Neuronal stem cell (in vitro differentiated cells): ENCODE data around the gene RASSF8.

Source experiments
- DNase-seq: peaks from one replicate; pipeline ENCODE4 v3.0.0-alpha.2; 2013; ENCODE audit warnings: low spot score
- H2AFZ ChIP-seq: one replicate; pipeline ENCODE4 v1.6.1; 2013; ENCODE audit warnings: mild to moderate bottlenecking, low read length, inconsistent platforms
- H2AK5ac ChIP-seq: 2 replicates; pipeline ENCODE4 v1.6.1; 2013; ENCODE audit warnings: low read depth, mild to moderate bottlenecking, inconsistent platforms, low read length, moderate library complexity, mixed read lengths
- H2BK120ac ChIP-seq: 2 replicates; pipeline ENCODE4 v1.6.1; 2013; ENCODE audit warnings: low read depth, mild to moderate bottlenecking, inconsistent platforms, low read length, moderate library complexity, mixed read lengths
- H2BK12ac ChIP-seq: one replicate; pipeline ENCODE4 v1.6.1; 2013; ENCODE audit warnings: low read length, inconsistent platforms
- H2BK15ac ChIP-seq: 2 replicates; pipeline ENCODE4 v1.6.1; 2013; ENCODE audit warnings: mild to moderate bottlenecking, low read length, inconsistent platforms, mixed read lengths
- H2BK5ac ChIP-seq: one replicate; pipeline ENCODE4 v1.6.1; 2013; ENCODE audit warnings: inconsistent platforms, mild to moderate bottlenecking, low read length, moderate library complexity
- H3K14ac ChIP-seq: one replicate; pipeline ENCODE4 v1.6.1; 2013; ENCODE audit warnings: low read length, inconsistent platforms
- H3K18ac ChIP-seq: 2 replicates; pipeline ENCODE4 v1.6.1; 2013; ENCODE audit warnings: low read length, inconsistent platforms
- H3K23ac ChIP-seq: 2 replicates; pipeline ENCODE4 v1.6.1; 2013; ENCODE audit warnings: low read depth, mild to moderate bottlenecking, mixed read lengths, low read length, inconsistent platforms; ENCODE audit not compliant: poor library complexity
- H3K27ac ChIP-seq: replicated peaks from 3 replicates; pipeline ENCODE4 v1.5.1; 2013; ENCODE audit warnings: low read length, inconsistent platforms
- H3K27me3 ChIP-seq, 3 experiments: 2 replicates each; pipeline ENCODE4 v1.6.1; 2013; ENCODE audit warnings: low read length in 3 of 3, mild to moderate bottlenecking in 2 of 3, inconsistent platforms in 1 of 3, low read depth in 1 of 3, mixed read lengths in 1 of 3, moderate library complexity in 1 of 3; ENCODE audit not compliant: control insufficient read depth in 3 of 3, insufficient read depth in 3 of 3
- H3K36me3 ChIP-seq, 2 donors: replicated peaks in 1 of 2; 2 replicates each; pipeline ENCODE4 v1.6.1; 2013; ENCODE audit warnings: low read length in 2 of 2; ENCODE audit not compliant: control insufficient read depth in 2 of 2, insufficient read depth in 2 of 2
- H3K4ac ChIP-seq: 2 replicates; pipeline ENCODE4 v1.6.1; 2013; ENCODE audit warnings: inconsistent platforms, mild to moderate bottlenecking, low read length, moderate library complexity
- H3K4me1 ChIP-seq, 2 donors: 1 replicate in 1 of 2; 2 replicates in 1 of 2; pipeline ENCODE4 v1.6.1; 2013; ENCODE audit warnings: low read length in 2 of 2, low read depth in 1 of 2; ENCODE audit not compliant: control insufficient read depth in 2 of 2, insufficient read depth in 1 of 2
- H3K4me2 ChIP-seq: one replicate; pipeline ENCODE4 v1.6.1; 2013; ENCODE audit warnings: mild to moderate bottlenecking, low read length, inconsistent platforms; ENCODE audit not compliant: insufficient read depth, poor library complexity, severe bottlenecking
- H3K4me3 ChIP-seq, 2 donors: 2 replicates each; pipeline ENCODE4 v1.5.1; 2013; ENCODE audit warnings: low read length in 2 of 2, mild to moderate bottlenecking in 2 of 2, inconsistent platforms in 1 of 2, moderate library complexity in 1 of 2
- H3K79me1 ChIP-seq: one replicate; pipeline ENCODE4 v1.6.1; 2013; ENCODE audit warnings: low read depth, mild to moderate bottlenecking, inconsistent platforms, low read length, moderate library complexity
- H3K9ac ChIP-seq: one replicate; pipeline ENCODE4 v1.6.1; 2013; ENCODE audit warnings: mild to moderate bottlenecking, low read depth, low read length, inconsistent platforms; ENCODE audit not compliant: poor library complexity
- H3K9me3 ChIP-seq, 2 donors: replicated peaks in 1 of 2; 2 replicates each; pipeline versions ENCODE3 to v1.6.1; 2013; ENCODE audit warnings: low read length in 2 of 2, mild to moderate bottlenecking in 2 of 2, inconsistent platforms in 1 of 2, low read depth in 1 of 2, mixed read lengths in 1 of 2, moderate library complexity in 1 of 2; ENCODE audit not compliant: control insufficient read depth in 2 of 2, insufficient read depth in 1 of 2
- H4K8ac ChIP-seq: one replicate; pipeline ENCODE4 v1.6.1; 2013; ENCODE audit warnings: low read depth, mild to moderate bottlenecking, inconsistent platforms, low read length, moderate library complexity
- H4K91ac ChIP-seq: one replicate; pipeline ENCODE4 v1.6.1; 2013; ENCODE audit warnings: low read length, low read depth, mild to moderate bottlenecking, inconsistent platforms; ENCODE audit not compliant: poor library complexity
- WGBS, 2 donors: extraction: QIAGEN DNeasy Blood & Tissue Kit; methylation state at CpG; one replicate each; pipeline ENCODE4 v1.1.7; 2013; ENCODE audit warnings: missing lambda C conversion rate in 2 of 2, mixed read lengths in 1 of 2; ENCODE audit not compliant: insufficient read length in 2 of 2, insufficient replicate concordance in 1 of 2; ENCODE audit errors: extremely low coverage in 2 of 2; 5-methylcytosine and 5-hydroxymethylcytosine counted together

The RASSF8 gene

DNA sequence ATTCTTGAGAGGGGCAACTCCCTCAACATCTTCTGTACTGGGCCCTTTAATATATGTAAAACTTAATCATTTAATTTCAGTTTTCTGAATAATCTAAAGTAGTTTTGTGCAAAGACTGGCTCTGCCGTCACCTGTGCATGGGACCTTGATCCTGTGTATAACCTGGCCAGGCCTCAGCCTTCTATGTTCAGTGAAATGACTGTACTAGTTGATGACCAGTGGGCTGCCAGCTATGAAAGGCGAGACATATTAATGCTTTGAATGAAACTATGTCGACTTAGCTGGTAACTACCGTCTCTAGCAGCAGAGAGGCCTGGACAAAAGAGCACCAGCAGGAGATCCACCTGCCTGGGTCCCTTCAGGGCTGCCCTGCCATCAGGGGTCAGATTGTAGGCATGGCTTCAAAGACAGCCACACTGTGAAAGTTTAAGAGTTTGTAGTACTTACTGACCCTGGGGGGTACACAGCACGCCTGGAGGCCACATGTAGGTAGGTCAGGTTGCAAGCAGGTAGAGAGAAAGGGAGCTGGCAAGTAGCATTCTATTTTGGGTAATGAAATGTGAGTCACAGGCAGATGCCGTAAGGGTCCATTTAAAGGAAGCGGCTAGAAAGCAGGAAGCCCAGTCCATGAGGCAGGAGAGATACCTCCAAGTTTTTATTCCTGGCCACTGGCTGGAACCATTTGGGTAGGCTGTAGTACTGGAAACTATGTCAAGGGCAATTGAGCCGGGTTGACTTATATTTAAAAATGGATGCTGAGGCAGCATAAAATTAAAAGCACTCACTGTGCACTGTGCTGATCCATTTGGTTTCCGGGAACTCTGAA lies 89.1 kb downstream of the RASSF8 start:
- Histone ChIP-seq H3K9me3 (no peaks in the 10 kb centered on the region), H4K91ac (no peak overlapping the region), H2BK120ac (no peak overlapping the region), H2AFZ (no peak overlapping the region), H2BK5ac (no peak overlapping the region), H3K23ac (no peak overlapping the region), H3K36me3 (no peaks in the 10 kb centered on the region), H3K4ac (no peak overlapping the region), H2BK15ac (no peak overlapping the region), H2BK12ac (no peak overlapping the region), H4K8ac (no peak overlapping the region), H3K9ac (no peak overlapping the region), H3K18ac (no peak overlapping the region), H3K4me2 (no peak overlapping the region), H3K27me3 (no peaks in the 10 kb centered on the region), H2AK5ac (no peak overlapping the region), H3K79me1 (no peaks in the 10 kb centered on the region), H3K27ac (no peak overlapping the region), H3K4me1 (peaks cover 10 to 14% of the 10 kb centered on the region in 2 donors), H3K4me3 (no peak overlapping the region), H3K14ac (no peak overlapping the region)
- DNase-seq, result no peak
- WGBS, 2 donors, result no CpG with 5 or more reads among the region's 9 CpGs

GRCh38 chr12:26052652-26053051 lies 94.2 kb downstream of the RASSF8 start:
- Histone ChIP-seq H4K8ac (no peak overlapping the region), H2AK5ac (no peak overlapping the region), H3K23ac (no peak overlapping the region), H3K79me1 (no peaks in the 10 kb centered on the region), H3K9me3 (no peaks in the 10 kb centered on the region), H2BK120ac (no peak overlapping the region), H4K91ac (no peak overlapping the region), H3K9ac (no peak overlapping the region), H3K4me2 (no peak overlapping the region), H2AFZ (no peak overlapping the region), H3K4me1 (peaks cover 0 to 5% of the 10 kb centered on the region in 2 donors), H2BK12ac (no peak overlapping the region), H2BK5ac (no peak overlapping the region), H2BK15ac (no peak overlapping the region), H3K18ac (no peak overlapping the region), H3K4me3 (no peak overlapping the region), H3K27me3 (no peaks in the 10 kb centered on the region), H3K4ac (no peak overlapping the region), H3K14ac (no peak overlapping the region), H3K27ac (no peak overlapping the region), H3K36me3 (peaks cover 5 to 7% of the 10 kb centered on the region in 2 donors)
- no CpG with 5 or more reads among the region's 4 CpGs for WGBS, 2 donors
- no peak for DNase-seq

GRCh38 chr12:26054383-26054782 lies 95.9 kb downstream of the RASSF8 start:
- no peak for DNase-seq
- Histone ChIP-seq H2BK15ac (no peak overlapping the region), H3K4me3 (no peak overlapping the region), H2BK5ac (no peak overlapping the region), H3K14ac (no peak overlapping the region), H4K91ac (no peak overlapping the region), H2AFZ (no peak overlapping the region), H4K8ac (no peak overlapping the region), H3K9me3 (peaks cover 0 to 4% of the 10 kb centered on the region in 2 donors), H3K4ac (no peak overlapping the region), H2BK120ac (no peak overlapping the region), H3K27me3 (no peaks in the 10 kb centered on the region), H2BK12ac (no peak overlapping the region), H3K18ac (no peak overlapping the region), H3K4me2 (no peak overlapping the region), H2AK5ac (no peak overlapping the region), H3K9ac (no peak overlapping the region), H3K23ac (no peak overlapping the region), H3K36me3 (peaks cover 5 to 23% of the 10 kb centered on the region in 2 donors), H3K79me1 (no peaks in the 10 kb centered on the region), H3K4me1 (peaks cover 0 to 4% of the 10 kb centered on the region in 2 donors), H3K27ac (no peak overlapping the region)
- no CpG with 5 or more reads among the region's 4 CpGs for WGBS, 2 donors

DNA sequence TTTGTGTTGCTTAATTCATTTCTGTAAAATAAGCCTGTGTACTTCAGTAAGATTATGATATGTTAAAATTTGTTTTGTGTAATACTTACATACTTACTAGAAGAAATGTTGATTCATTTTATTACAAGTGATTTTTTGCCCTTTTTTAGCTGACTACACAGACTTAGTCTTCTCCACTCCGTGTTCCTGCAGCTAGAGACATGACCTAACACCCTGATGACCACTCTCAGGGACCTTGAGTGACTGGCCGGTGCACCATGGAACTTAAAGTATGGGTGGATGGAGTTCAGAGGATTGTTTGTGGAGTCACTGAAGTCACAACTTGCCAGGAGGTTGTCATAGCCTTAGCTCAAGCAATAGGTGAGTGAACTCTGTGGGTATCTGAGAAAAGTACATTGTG lies 96.6 kb downstream of the RASSF8 start:
- no CpG with 5 or more reads among the region's 2 CpGs for WGBS, 2 donors
- no peak overlapping the region for H3K18ac ChIP-seq

More for the DNA sequence above, 96.6 kb downstream of the RASSF8 start:
- Histone ChIP-seq H2AK5ac (no peak overlapping the region), H3K9ac (no peak overlapping the region), H3K9me3 (peaks cover 0 to 4% of the 10 kb centered on the region in 2 donors), H2BK15ac (no peak overlapping the region), H4K91ac (no peak overlapping the region), H2BK12ac (no peak overlapping the region), H3K14ac (no peak overlapping the region), H3K27me3 (no peaks in the 10 kb centered on the region), H3K4me1 (peaks cover 0 to 4% of the 10 kb centered on the region in 2 donors), H3K4me2 (no peak overlapping the region), H3K4ac (no peak overlapping the region), H3K23ac (no peak overlapping the region), H4K8ac (no peak overlapping the region), H2BK120ac (no peak overlapping the region), H3K79me1 (no peaks in the 10 kb centered on the region), H3K36me3 (peaks cover 5 to 26% of the 10 kb centered on the region in 2 donors), H2AFZ (no peak overlapping the region), H3K4me3 (no peak overlapping the region), H3K27ac (no peak overlapping the region), H2BK5ac (no peak overlapping the region)
- no peak for DNase-seq
